GM18858 (cell line): Measurements from ENCODE around the gene NUTM2G.
"Not testable (repeated sequence)": the region's sequence is repeated elsewhere in the genome, so short reads cannot be mapped to it uniquely, and the experiment has no call there.

Experiments used
- ATAC-seq: cut with Tn5 transposase; IDR thresholded peaks from one replicate; pipeline ENCODE4 v1.9.1; 2021; ENCODE audit not compliant: unreplicated experiment

The NUTM2G gene

GRCh38 chr9:96942181-96942580 is 13.5 kb downstream of the NUTM2G start:
- ATAC-seq: not testable (repeated sequence)

DNA sequence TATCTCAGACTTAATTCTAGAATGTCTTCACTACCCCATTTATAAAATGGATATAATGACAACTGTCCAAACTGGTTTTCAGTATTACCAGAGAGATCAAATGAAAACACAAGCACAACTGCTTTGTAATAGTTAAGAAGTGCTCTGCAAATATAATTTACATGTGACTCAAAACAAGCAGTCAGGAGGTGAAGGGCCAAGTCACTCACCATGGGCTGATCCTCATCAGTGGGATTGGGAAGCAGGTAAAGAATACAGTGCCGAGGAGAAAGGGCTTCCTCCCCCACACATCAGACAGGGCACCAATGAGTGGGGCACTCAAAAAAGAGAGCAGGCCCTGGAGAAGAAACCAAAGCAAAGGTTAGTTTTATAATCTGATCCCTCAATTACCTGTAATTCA is 20.7 kb downstream of the NUTM2G start:
- ATAC-seq: not testable (repeated sequence)

DNA sequence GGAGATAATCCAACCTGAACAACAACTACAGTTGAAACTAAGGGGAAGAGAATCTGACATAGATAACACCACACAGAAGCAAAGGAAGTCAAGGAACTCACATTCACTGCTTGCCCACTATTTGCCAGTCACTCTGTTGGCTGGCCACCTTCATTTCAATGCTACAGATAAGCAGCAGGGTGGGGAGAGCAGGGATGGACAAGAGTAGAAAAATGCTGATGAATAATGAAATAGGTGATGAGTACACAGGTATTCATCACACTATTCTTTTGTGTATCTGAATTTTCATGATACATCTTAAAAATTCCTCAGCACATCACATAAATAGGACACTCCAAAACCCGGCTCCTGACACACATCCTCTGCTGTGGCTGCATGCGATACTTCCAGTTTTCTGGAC is 21.9 kb downstream of the NUTM2G start:
- ATAC-seq: not testable (repeated sequence)

DNA sequence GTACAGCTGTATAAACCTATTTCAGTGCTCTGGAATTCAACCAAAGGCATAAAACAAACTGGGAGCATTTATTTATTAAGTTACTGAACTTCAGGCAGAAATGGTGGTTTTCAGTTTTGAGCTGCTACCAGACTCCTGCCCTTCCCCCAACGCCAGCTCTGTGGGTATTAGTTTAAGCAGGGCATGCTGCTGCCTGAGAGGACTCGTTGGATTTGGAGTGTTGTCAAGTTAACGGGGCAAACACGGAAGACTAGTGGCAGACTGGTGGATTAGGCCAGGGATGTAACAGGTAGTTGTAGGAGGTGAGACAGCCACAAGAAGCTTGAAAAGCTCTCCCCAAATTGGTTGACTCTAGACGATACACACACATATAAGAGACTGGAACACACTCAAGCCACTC is 38.9 kb downstream of the NUTM2G start:
- ATAC-seq: not testable (repeated sequence)

- ATAC-seq: not testable (repeated sequence)
Observed at GRCh38 chr9:96972552-96972951, 43.9 kb downstream of the NUTM2G start.

- ATAC-seq: not testable (repeated sequence)
Observed at GRCh38 chr9:96974037-96974436, 45.4 kb downstream of the NUTM2G start.

- not testable (repeated sequence) for ATAC-seq
Observed at GRCh38 chr9:96983496-96984122, 55.0 kb downstream of the NUTM2G start.

DNA sequence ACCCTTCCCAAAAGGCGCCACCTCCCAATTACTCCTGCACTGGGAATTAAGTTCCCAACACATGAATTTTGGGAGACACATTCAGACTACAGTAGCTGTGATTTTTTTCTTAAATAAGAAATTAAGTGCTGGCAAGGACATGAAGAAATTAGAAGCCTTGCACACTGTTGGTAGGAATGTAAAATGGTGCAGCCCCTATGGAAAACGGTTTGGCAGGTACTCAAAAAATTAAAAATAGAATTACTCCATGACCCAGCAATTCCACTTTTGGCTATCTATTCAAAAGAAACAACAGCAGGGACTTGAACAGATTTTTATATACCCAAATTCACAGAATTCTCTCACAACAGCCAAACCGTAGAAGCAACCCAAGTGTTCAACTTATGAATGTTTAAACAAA is 55.5 kb downstream of the NUTM2G start:
- not testable (repeated sequence) for ATAC-seq

DNA sequence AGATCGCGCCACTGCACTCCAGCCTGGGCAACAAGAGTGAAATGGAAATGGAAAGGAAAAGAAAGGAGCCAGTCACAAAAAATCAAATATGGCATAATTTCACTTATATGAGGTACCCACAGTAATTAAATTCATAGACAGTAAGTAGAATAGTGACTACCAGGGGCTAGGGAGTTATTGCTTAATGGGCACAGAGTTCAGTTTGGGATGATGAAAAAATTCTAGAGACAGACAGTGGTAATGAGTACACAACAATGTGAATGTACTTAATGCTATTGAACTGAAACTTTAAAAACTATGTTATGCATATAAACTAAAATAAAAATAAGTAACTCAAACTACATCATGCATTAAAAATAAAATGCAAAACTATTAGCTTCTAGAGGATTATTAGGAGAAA is 56.2 kb downstream of the NUTM2G start:
- ATAC-seq: not testable (repeated sequence)
